Lower lobe of right lung (tissue), 2 donors: ENCODE measurements around the gene LRP8. TPM values are rescaled to one million over a fixed set of nuclear protein-coding genes. Genes with fewer than 3 reads are reported as not detected.

ENCODE experiments used
- ATAC-seq, 2 donors: fragments of 200-7000 bp; cut with Tn5 transposase; one replicate each; pipeline ENCODE4 v1.9.1; 2020 to 2022; ENCODE audit warnings: mild to moderate bottlenecking in 2 of 2, moderate library complexity in 2 of 2
- DNase-seq: peaks from one replicate; pipeline ENCODE4 v3.0.0-alpha.2; 2020
- H3K27ac ChIP-seq: fragments of 200-600 bp; one replicate; pipeline ENCODE4 v1.8.0; 2022
- H3K27me3 ChIP-seq: fragments of 200-600 bp; one replicate; pipeline ENCODE4 v1.8.0; 2022; ENCODE audit warnings: low read depth
- H3K36me3 ChIP-seq: fragments of 200-600 bp; one replicate; pipeline ENCODE4 v1.8.0; 2022; ENCODE audit warnings: mild to moderate bottlenecking
- H3K4me1 ChIP-seq: fragments of 200-600 bp; one replicate; pipeline ENCODE4 v1.8.0; 2022
- H3K4me3 ChIP-seq: fragments of 200-600 bp; one replicate; pipeline ENCODE4 v1.8.0; 2022; ENCODE audit warnings: mild to moderate bottlenecking
- H3K9me3 ChIP-seq: fragments of 200-600 bp; one replicate; pipeline ENCODE4 v1.8.0; 2022
- intact Hi-C: fragments of 100-400 bp; cut with DNase I; formaldehyde crosslinking; loops from one replicate; pipeline ENCODE4 v1.11.0; 2022
- total RNA-seq: library from RNA; stranded (reverse); fragmentation: NEBNext Ultra II Directional; extraction: Animal tissue kit (Norgen Biotek cat#: 25700); gene quantifications from one replicate; pipeline ENCODE4 v1.2.1, GENCODE V29; 2021
- TF ChIP-seq, protein P1 (sequence below): fragments of 200-600 bp; IDR thresholded peaks from one replicate; pipeline ENCODE4 v1.8.0; 2022; ENCODE audit warnings: antibody characterized with exemption, mild to moderate bottlenecking
- donor health status: DM: no; HTN: yes; CAD: no; lungs with severe emphysema.

Gene LRP8
- total RNA-seq, 1 donor from 2014 or later: 9.2 TPM

- intact Hi-C loops: no loop called here
- DNase-seq (no peak), ATAC-seq (no peak)
- TF ChIP-seq, protein P1, sequence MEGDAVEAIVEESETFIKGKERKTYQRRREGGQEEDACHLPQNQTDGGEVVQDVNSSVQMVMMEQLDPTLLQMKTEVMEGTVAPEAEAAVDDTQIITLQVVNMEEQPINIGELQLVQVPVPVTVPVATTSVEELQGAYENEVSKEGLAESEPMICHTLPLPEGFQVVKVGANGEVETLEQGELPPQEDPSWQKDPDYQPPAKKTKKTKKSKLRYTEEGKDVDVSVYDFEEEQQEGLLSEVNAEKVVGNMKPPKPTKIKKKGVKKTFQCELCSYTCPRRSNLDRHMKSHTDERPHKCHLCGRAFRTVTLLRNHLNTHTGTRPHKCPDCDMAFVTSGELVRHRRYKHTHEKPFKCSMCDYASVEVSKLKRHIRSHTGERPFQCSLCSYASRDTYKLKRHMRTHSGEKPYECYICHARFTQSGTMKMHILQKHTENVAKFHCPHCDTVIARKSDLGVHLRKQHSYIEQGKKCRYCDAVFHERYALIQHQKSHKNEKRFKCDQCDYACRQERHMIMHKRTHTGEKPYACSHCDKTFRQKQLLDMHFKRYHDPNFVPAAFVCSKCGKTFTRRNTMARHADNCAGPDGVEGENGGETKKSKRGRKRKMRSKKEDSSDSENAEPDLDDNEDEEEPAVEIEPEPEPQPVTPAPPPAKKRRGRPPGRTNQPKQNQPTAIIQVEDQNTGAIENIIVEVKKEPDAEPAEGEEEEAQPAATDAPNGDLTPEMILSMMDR: no peak
- no peaks in the 10 kb centered on the region for H3K9me3 ChIP-seq
- H3K4me1 ChIP-seq: no peaks in the 10 kb centered on the region
- H3K4me3 ChIP-seq: no peak overlapping the region
- peaks cover 11% of the 10 kb centered on the region for H3K36me3 ChIP-seq
- H3K27ac ChIP-seq: no peak overlapping the region
- no peaks in the 10 kb centered on the region for H3K27me3 ChIP-seq
Measured at GRCh38 chr1:53265581-53265980, 62.3 kb downstream of the LRP8 start.

GRCh38 chr1:53264048-53264447 is 63.8 kb downstream of the LRP8 start:
- H3K4me1 ChIP-seq: no peaks in the 10 kb centered on the region
- DNase-seq (no peak), ATAC-seq (no peak)
- no peaks in the 10 kb centered on the region for H3K9me3 ChIP-seq
- peaks cover 15% of the 10 kb centered on the region for H3K36me3 ChIP-seq
- intact Hi-C loops: no loop called here
- TF ChIP-seq, protein P1: no peak
- H3K27me3 ChIP-seq: no peaks in the 10 kb centered on the region
- H3K4me3 ChIP-seq: no peak overlapping the region
- H3K27ac ChIP-seq: no peak overlapping the region

DNA sequence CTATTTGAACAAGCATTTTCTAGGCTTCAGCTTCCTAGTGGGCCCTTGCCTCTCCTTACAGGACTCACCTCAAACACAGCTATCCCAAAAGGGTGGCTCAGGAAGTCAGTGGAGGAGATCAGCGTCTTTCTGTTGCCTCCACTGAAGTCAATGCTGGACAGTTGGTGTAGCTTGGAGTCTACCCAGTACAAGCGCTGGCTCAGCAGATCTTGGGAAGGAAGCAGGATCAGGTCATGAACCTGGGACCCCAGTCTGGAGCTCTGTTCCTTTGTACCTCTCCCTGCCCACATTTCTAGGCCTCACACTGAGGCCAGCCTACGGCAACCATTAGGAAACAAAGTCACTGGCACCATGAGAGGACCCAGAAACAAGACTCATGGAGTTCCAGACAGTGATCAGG is 65.9 kb downstream of the LRP8 start:
- ATAC-seq (no peak), DNase-seq (no peak)
- peaks cover 15% of the 10 kb centered on the region for H3K36me3 ChIP-seq
- no peak overlapping the region for H3K4me3 ChIP-seq
- H3K27me3 ChIP-seq: no peaks in the 10 kb centered on the region
- no peaks in the 10 kb centered on the region for H3K9me3 ChIP-seq
- TF ChIP-seq, protein P1: no peak
- no peaks in the 10 kb centered on the region for H3K4me1 ChIP-seq
- intact Hi-C loops: no loop called here
- no peak overlapping the region for H3K27ac ChIP-seq

GRCh38 chr1:53260631-53261247 is 67.1 kb downstream of the LRP8 start:
- Histone ChIP-seq H3K36me3 (peaks cover 15% of the 10 kb centered on the region), H3K4me3 (no peak overlapping the region), H3K4me1 (no peaks in the 10 kb centered on the region), H3K27me3 (no peaks in the 10 kb centered on the region), H3K27ac (no peak overlapping the region), H3K9me3 (no peaks in the 10 kb centered on the region)
- TF ChIP-seq, protein P1: no peak
- ATAC-seq: no peak
- no peak for DNase-seq
- intact Hi-C loops: no loop called here

GRCh38 chr1:53259932-53260331 is 67.9 kb downstream of the LRP8 start:
- ATAC-seq: no peak
- Histone ChIP-seq H3K36me3 (peaks cover 15% of the 10 kb centered on the region), H3K4me3 (no peak overlapping the region)

More at GRCh38 chr1:53259932-53260331, 67.9 kb downstream of the LRP8 start:
- intact Hi-C loops: no loop called here
- no peak for DNase-seq
- no peaks in the 10 kb centered on the region for H3K4me1 ChIP-seq
- TF ChIP-seq, protein P1: no peak
- no peak overlapping the region for H3K27ac ChIP-seq
- H3K9me3 ChIP-seq: no peaks in the 10 kb centered on the region
- H3K27me3 ChIP-seq: no peaks in the 10 kb centered on the region
